Endothelial cell of umbilical vein (primary cell): ENCODE measurements around the gene ADARB1. TPM values are rescaled to one million over a fixed set of nuclear protein-coding genes. Genes with fewer than 3 reads are reported as not detected.

Experiments
- BruUV-seq: library from RNA; stranded (reverse); fragments of 400-500 nt; replicated peaks from 2 replicates; lab custom pipeline; 2021; lab: Mats Ljungman, UMichigan
- CTCF ChIA-PET: fragments of 300-600, 350-600 bp; sonication (Branson Sonifier 250); formaldehyde crosslinking; loops from one replicate; lab custom pipeline; 2021; ENCODE audit warnings: antibody characterized with exemption, inconsistent platforms; lab: Charles Lee
- POLR2A ChIA-PET: fragments of 300-600, 350-600 bp; sonication (Branson Sonifier 250); formaldehyde crosslinking; loops from one replicate; lab custom pipeline; 2021; ENCODE audit warnings: antibody characterized with exemption, inconsistent platforms; lab: Charles Lee
- DNase-seq: peaks from one replicate; pipeline ENCODE4 v3.0.0-alpha.2; 2011; ENCODE audit warnings: low read depth, low spot score
- FAIRE-seq: peaks from 2 replicates; lab custom pipeline; 2011; peaks lifted over from hg19 to GRCh38; lab: Jason Lieb, UNC
- H2AFZ ChIP-seq: 2 replicates; pipeline ENCODE4 v1.6.0; 2012; ENCODE audit warnings: low read depth, low read length, control low read depth, inconsistent platforms
- H3K27ac ChIP-seq: 2 replicates; pipeline ENCODE4 v1.5.1; 2011; ENCODE audit warnings: low read depth, mild to moderate bottlenecking, control low read depth, low read length, moderate library complexity; ENCODE audit not compliant: insufficient read depth
- H3K27me3 ChIP-seq, 2 experiments: 2 replicates each; pipeline versions ENCODE4 v1.6.0 to v1.6.1; 2011; ENCODE audit warnings: low read length in 2 of 2, mixed read lengths in 1 of 2; ENCODE audit not compliant: control insufficient read depth in 2 of 2, insufficient read depth in 2 of 2
- H3K36me3 ChIP-seq, 2 experiments: 2 replicates in 1 of 2; 3 replicates in 1 of 2; pipeline ENCODE4 v1.5.1; 2011; ENCODE audit warnings: low read length in 2 of 2, mild to moderate bottlenecking in 1 of 2, moderate library complexity in 1 of 2; ENCODE audit not compliant: control insufficient read depth in 2 of 2, insufficient read depth in 2 of 2; ENCODE audit errors: extremely low read depth in 1 of 2
- H3K4me1 ChIP-seq: 3 replicates; pipeline ENCODE4 v1.5.1; 2011; ENCODE audit warnings: mild to moderate bottlenecking, low read length; ENCODE audit not compliant: control insufficient read depth, insufficient read depth; ENCODE audit errors: extremely low read depth
- H3K4me2 ChIP-seq: 2 replicates; pipeline ENCODE4 v1.6.1; 2011; ENCODE audit warnings: low read length, control low read depth, mixed read lengths; ENCODE audit not compliant: insufficient read depth
- H3K4me3 ChIP-seq, 3 experiments: fragments of 200-600 bp in 1 of 3; sonication (generic), shearing (Covaris generic) in 1 of 3; replicated peaks in 1 of 3; 2 replicates each; pipeline ENCODE4 v1.5.1; 2011 to 2016; ENCODE audit warnings: control low read depth in 3 of 3, low read length in 3 of 3, mild to moderate bottlenecking in 2 of 3, inconsistent platforms in 1 of 3, low read depth in 1 of 3, moderate library complexity in 1 of 3; ENCODE audit not compliant: insufficient read depth in 1 of 3
- H3K79me2 ChIP-seq: 2 replicates; pipeline ENCODE4 v1.6.0; 2012; ENCODE audit warnings: low read length, inconsistent platforms; ENCODE audit not compliant: control insufficient read depth, insufficient read depth
- H3K9ac ChIP-seq: replicated peaks from 2 replicates; pipeline ENCODE3; 2011; ENCODE audit warnings: low read length, control low read depth; ENCODE audit not compliant: insufficient read depth; ENCODE audit errors: extremely low read depth
- H3K9me1 ChIP-seq: replicated peaks from 3 replicates; pipeline ENCODE4 v1.6.0; 2011; ENCODE audit warnings: mild to moderate bottlenecking, low read length; ENCODE audit not compliant: control insufficient read depth, insufficient read depth; ENCODE audit errors: extremely low read depth
- H3K9me3 ChIP-seq: replicated peaks from 2 replicates; pipeline ENCODE4 v1.5.1; 2012; ENCODE audit warnings: low read length, inconsistent platforms; ENCODE audit not compliant: control insufficient read depth, insufficient read depth
- H4K20me1 ChIP-seq: replicated peaks from 2 replicates; pipeline ENCODE3; 2011; ENCODE audit warnings: mild to moderate bottlenecking, low read length; ENCODE audit not compliant: control insufficient read depth, insufficient read depth; ENCODE audit errors: extremely low read depth
- CTCF ChIP-seq, 2 donors: IDR thresholded peaks; 1 replicate in 1 of 2; 2 replicates in 1 of 2; pipeline ENCODE4 v1.5.1; 2011; ENCODE audit warnings: low read length in 2 of 2, mild to moderate bottlenecking in 2 of 2, moderate library complexity in 2 of 2, control low read depth in 1 of 2, inconsistent platforms in 1 of 2, low read depth in 1 of 2; ENCODE audit not compliant: insufficient read depth in 1 of 2; ENCODE audit errors: extremely low read depth in 1 of 2
- EZH2 ChIP-seq: IDR thresholded peaks from 2 replicates; pipeline ENCODE4 v1.6.1; 2012; ENCODE audit warnings: borderline replicate concordance, low read depth, mild to moderate bottlenecking, moderate library complexity, low read length, inconsistent platforms; ENCODE audit not compliant: severe bottlenecking
- FOS ChIP-seq: IDR thresholded peaks from 2 replicates; pipeline ENCODE4 v1.6.1; 2011; ENCODE audit warnings: mild to moderate bottlenecking, low read length, moderate library complexity, borderline replicate concordance; ENCODE audit not compliant: insufficient read depth
- GATA2 ChIP-seq: IDR thresholded peaks from 2 replicates; pipeline ENCODE4 v1.7.0; 2011; ENCODE audit warnings: low read depth, mild to moderate bottlenecking, moderate library complexity, mixed read lengths, low read length; ENCODE audit not compliant: insufficient read length, insufficient read depth
- JUN ChIP-seq: IDR thresholded peaks from 2 replicates; pipeline ENCODE4 v1.6.1; 2011; ENCODE audit warnings: borderline replicate concordance, low read depth; ENCODE audit not compliant: insufficient read length, insufficient read depth
- MAX ChIP-seq: IDR thresholded peaks from 2 replicates; pipeline ENCODE4 v1.6.1; 2011; ENCODE audit not compliant: insufficient read depth, insufficient read length
- MYC ChIP-seq: IDR thresholded peaks from one replicate; pipeline ENCODE4 v1.6.1; 2011; ENCODE audit warnings: mild to moderate bottlenecking, low read depth, low read length
- POLR2A ChIP-seq: IDR thresholded peaks from 2 replicates; pipeline ENCODE4 v1.6.1; 2012; ENCODE audit warnings: low read depth, mild to moderate bottlenecking, control low read depth, low read length
- POLR2AphosphoS5 ChIP-seq: IDR thresholded peaks from 2 replicates; pipeline ENCODE4 v1.6.1; 2012; ENCODE audit warnings: low read depth, mild to moderate bottlenecking, control low read depth, low read length, moderate library complexity; ENCODE audit not compliant: insufficient read depth
- dilution Hi-C: fragments of 300-500 bp; cut with MboI; formaldehyde crosslinking; loops from one replicate; pipeline ENCODE4 v1.15.0; 2019; ENCODE audit warnings: low sequenced_read_pairs; ENCODE audit not compliant: extremely low pct_ligation_motif_present
- intact Hi-C: fragments of 100-400 bp; cut with micrococcal nuclease; formaldehyde crosslinking; loops from one replicate; pipeline ENCODE4 v1.10.0; 2022
- polyA plus RNA-seq, 4 experiments: library from polyadenylated mRNA; depleted of rRNA in 3 of 4; stranded (reverse) in 3 of 4; unstranded in 1 of 4; fragments of >200 nt; gene quantifications; 2 replicates each; pipeline versions ENCODE4 v1.2.1 to v1.2.3, GENCODE V29; 2011 to 2012; ENCODE audit warnings: missing spikeins in 1 of 4
- total RNA-seq: library from RNA; stranded (reverse); gene quantifications from 2 replicates; pipeline ENCODE4 v1.2.3, GENCODE V29; 2021

Gene ADARB1
- total and polyA plus RNA-seq, 2 donors (not counting 3 experiments of a cell fraction or from before 2014, with no cell fraction given) = 32.5 to 54.3 TPM

GRCh38 chr21:45203983-45204382, 129.6 kb downstream of the ADARB1 start:
- no peak overlapping the region for H3K4me3 ChIP-seq
- H3K27ac ChIP-seq = no peak overlapping the region
- ChIA-PET CTCF (interaction anchor here (1.0 kb wide), 1 partner anchor 66 kb away, joined by 3 read pairs; no protein-coding TSS in a partner anchor), POLR2A (no interaction called here)
- H3K9ac ChIP-seq = no peak overlapping the region
- no peak overlapping the region for H3K4me2 ChIP-seq
- dilution Hi-C loops (no loop called here), intact Hi-C loops (no loop called here)
- peaks cover 3 to 5% of the 10 kb centered on the region in 2 experiments for H3K36me3 ChIP-seq
- DNase-seq (no peak), FAIRE-seq (no peak)
- BruUV-seq = no TSS peak
- no peaks in the 10 kb centered on the region for H3K9me1 ChIP-seq
- H3K79me2 ChIP-seq = no peaks in the 10 kb centered on the region
- no peaks in the 10 kb centered on the region for H4K20me1 ChIP-seq
- no peak overlapping the region for H2AFZ ChIP-seq
- TF ChIP-seq CTCF (IDR thresholded peaks at IDR 0.05; ENCODE audit: extremely low read depth in 1 of 2, insufficient read depth in 1 of 2, low read depth in 1 of 2, low read length in 2 of 2) (no peak), MAX (no peak), MYC (no peak), JUN (no peak)
- peaks cover 3% of the 10 kb centered on the region for H3K4me1 ChIP-seq
- no peaks in the 10 kb centered on the region for H3K9me3 ChIP-seq
- H3K27me3 ChIP-seq = no peaks in the 10 kb centered on the region

GRCh38 chr21:45204395-45204794, 130.0 kb downstream of the ADARB1 start:
- Histone ChIP-seq H4K20me1 (no peaks in the 10 kb centered on the region), H3K9me3 (no peaks in the 10 kb centered on the region), H3K36me3 (peaks cover 3 to 5% of the 10 kb centered on the region in 2 experiments), H3K4me1 (peaks cover 3% of the 10 kb centered on the region), H3K9ac (no peak overlapping the region), H3K4me2 (no peak overlapping the region), H3K4me3 (no peak overlapping the region), H3K9me1 (no peaks in the 10 kb centered on the region), H2AFZ (no peak overlapping the region), H3K27me3 (no peaks in the 10 kb centered on the region), H3K79me2 (no peaks in the 10 kb centered on the region), H3K27ac (no peak overlapping the region)
- FAIRE-seq (no peak), DNase-seq (no peak)
- intact Hi-C loops (no loop called here), dilution Hi-C loops (no loop called here)
- POLR2A ChIA-PET = no interaction called here
- TF ChIP-seq CTCF (IDR thresholded peaks at IDR 0.05; ENCODE audit: extremely low read depth in 1 of 2, insufficient read depth in 1 of 2, low read depth in 1 of 2, low read length in 2 of 2) (no peak), GATA2 (no peak), MYC (no peak), FOS (no peak), MAX (no peak), POLR2A (no peak), POLR2AphosphoS5 (no peak), JUN (no peak), EZH2 (no peak)
- no TSS peak for BruUV-seq
- CTCF ChIA-PET = interaction anchor here (1.0 kb wide), 1 partner anchor 66 kb away, joined by 3 read pairs; no protein-coding TSS in a partner anchor
